ENCODE results near the gene BCL6.

Gene BCL6

GRCh38 chr3:187781001-187781400, 35.7 kb upstream of the BCL6 start:
- ATAC-seq, result no peak
- TF ChIP-seq GLIS3 (CRISPR knock-in tag; IDR thresholded peaks at IDR 0.05), result no peak
- TF ChIP-seq, protein P1, sequence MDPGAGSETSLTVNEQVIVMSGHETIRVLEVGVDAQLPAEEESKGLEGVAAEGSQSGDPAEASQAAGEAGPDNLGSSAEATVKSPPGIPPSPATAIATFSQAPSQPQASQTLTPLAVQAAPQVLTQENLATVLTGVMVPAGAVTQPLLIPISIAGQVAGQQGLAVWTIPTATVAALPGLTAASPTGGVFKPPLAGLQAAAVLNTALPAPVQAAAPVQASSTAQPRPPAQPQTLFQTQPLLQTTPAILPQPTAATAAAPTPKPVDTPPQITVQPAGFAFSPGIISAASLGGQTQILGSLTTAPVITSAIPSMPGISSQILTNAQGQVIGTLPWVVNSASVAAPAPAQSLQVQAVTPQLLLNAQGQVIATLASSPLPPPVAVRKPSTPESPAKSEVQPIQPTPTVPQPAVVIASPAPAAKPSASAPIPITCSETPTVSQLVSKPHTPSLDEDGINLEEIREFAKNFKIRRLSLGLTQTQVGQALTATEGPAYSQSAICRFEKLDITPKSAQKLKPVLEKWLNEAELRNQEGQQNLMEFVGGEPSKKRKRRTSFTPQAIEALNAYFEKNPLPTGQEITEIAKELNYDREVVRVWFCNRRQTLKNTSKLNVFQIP (CRISPR knock-in tag; IDR thresholded peaks at IDR 0.05; ENCODE audit: borderline replicate concordance, low read depth), result no peak
- no peak for TF ChIP-seq ZNF565 (CRISPR knock-in tag; conservative IDR thresholded peaks at IDR 0.05; ENCODE audit: low read depth)
- TF ChIP-seq ZNF8 (CRISPR knock-in tag; IDR thresholded peaks at IDR 0.05), result no peak
- TF ChIP-seq ZFP3 (CRISPR knock-in tag; IDR thresholded peaks at IDR 0.05), result no peak
- no peak for TF ChIP-seq CSDC2 (CRISPR knock-in tag; IDR thresholded peaks at IDR 0.05)
- TF ChIP-seq, protein P2, sequence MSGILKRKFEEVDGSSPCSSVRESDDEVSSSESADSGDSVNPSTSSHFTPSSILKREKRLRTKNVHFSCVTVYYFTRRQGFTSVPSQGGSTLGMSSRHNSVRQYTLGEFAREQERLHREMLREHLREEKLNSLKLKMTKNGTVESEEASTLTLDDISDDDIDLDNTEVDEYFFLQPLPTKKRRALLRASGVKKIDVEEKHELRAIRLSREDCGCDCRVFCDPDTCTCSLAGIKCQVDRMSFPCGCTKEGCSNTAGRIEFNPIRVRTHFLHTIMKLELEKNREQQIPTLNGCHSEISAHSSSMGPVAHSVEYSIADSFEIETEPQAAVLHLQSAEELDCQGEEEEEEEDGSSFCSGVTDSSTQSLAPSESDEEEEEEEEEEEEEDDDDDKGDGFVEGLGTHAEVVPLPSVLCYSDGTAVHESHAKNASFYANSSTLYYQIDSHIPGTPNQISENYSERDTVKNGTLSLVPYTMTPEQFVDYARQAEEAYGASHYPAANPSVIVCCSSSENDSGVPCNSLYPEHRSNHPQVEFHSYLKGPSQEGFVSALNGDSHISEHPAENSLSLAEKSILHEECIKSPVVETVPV (CRISPR knock-in tag; IDR thresholded peaks at IDR 0.05), result no peak
- TF ChIP-seq, protein P3, sequence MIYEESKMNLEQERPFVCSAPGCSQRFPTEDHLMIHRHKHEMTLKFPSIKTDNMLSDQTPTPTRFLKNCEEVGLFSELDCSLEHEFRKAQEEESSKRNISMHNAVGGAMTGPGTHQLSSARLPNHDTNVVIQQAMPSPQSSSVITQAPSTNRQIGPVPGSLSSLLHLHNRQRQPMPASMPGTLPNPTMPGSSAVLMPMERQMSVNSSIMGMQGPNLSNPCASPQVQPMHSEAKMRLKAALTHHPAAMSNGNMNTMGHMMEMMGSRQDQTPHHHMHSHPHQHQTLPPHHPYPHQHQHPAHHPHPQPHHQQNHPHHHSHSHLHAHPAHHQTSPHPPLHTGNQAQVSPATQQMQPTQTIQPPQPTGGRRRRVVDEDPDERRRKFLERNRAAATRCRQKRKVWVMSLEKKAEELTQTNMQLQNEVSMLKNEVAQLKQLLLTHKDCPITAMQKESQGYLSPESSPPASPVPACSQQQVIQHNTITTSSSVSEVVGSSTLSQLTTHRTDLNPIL (CRISPR knock-in tag; IDR thresholded peaks at IDR 0.05; ENCODE audit: low read depth), result no peak
- no peak for TF ChIP-seq RARB (CRISPR knock-in tag; IDR thresholded peaks at IDR 0.05)

- no peak for ATAC-seq
- no peak for TF ChIP-seq ZC3H10 (CRISPR knock-in tag; IDR thresholded peaks at IDR 0.05)
- TF ChIP-seq ZFP30 (CRISPR knock-in tag; IDR thresholded peaks at IDR 0.05), result no peak
- TF ChIP-seq ISL1 (CRISPR knock-in tag; IDR thresholded peaks at IDR 0.05), result no peak
- TF ChIP-seq GLIS3 (CRISPR knock-in tag; IDR thresholded peaks at IDR 0.05), result no peak
- TF ChIP-seq, protein P2 (CRISPR knock-in tag; IDR thresholded peaks at IDR 0.05), result no peak
- TF ChIP-seq BACH2 (CRISPR knock-in tag; IDR thresholded peaks at IDR 0.05; ENCODE audit: borderline replicate concordance), result no peak
- TF ChIP-seq TOX (CRISPR knock-in tag; IDR thresholded peaks at IDR 0.05; ENCODE audit: borderline replicate concordance), result no peak
- TF ChIP-seq ZNF70 (CRISPR knock-in tag; IDR thresholded peaks at IDR 0.05), result no peak
- no peak for TF ChIP-seq TCF4 (CRISPR knock-in tag; IDR thresholded peaks at IDR 0.05; ENCODE audit: borderline replicate concordance)
- TF ChIP-seq PPARA (CRISPR knock-in tag; IDR thresholded peaks at IDR 0.05; ENCODE audit: borderline replicate concordance), result no peak
- TF ChIP-seq, protein P3 (CRISPR knock-in tag; IDR thresholded peaks at IDR 0.05; ENCODE audit: low read depth), result no peak
- TF ChIP-seq ZNF8 (CRISPR knock-in tag; IDR thresholded peaks at IDR 0.05), result no peak
- TF ChIP-seq ARNTL (CRISPR knock-in tag; IDR thresholded peaks at IDR 0.05; ENCODE audit: borderline replicate concordance, low read depth), result no peak
- no peak for TF ChIP-seq OSR1 (CRISPR knock-in tag; IDR thresholded peaks at IDR 0.05)
- no peak for TF ChIP-seq ESRRG (CRISPR knock-in tag; IDR thresholded peaks at IDR 0.05)
- TF ChIP-seq RARB (CRISPR knock-in tag; IDR thresholded peaks at IDR 0.05), result no peak
- TF ChIP-seq CSDC2 (CRISPR knock-in tag; IDR thresholded peaks at IDR 0.05), result no peak
- TF ChIP-seq, protein P1 (CRISPR knock-in tag; IDR thresholded peaks at IDR 0.05; ENCODE audit: borderline replicate concordance, low read depth), result no peak
- TF ChIP-seq TSHZ2 (CRISPR knock-in tag; IDR thresholded peaks at IDR 0.05), result no peak
These were observed 33.5 kb upstream of the BCL6 start for GRCh38 chr3:187778726-187779125.
